PFSK-1 (cell line): ENCODE results near the gene CATSPER1.

Source experiments
- FOXP2 ChIP-seq: optimal IDR thresholded peaks from 2 replicates; pipeline ENCODE3; 2011; ENCODE audit warnings: borderline replicate concordance, control low read depth, inconsistent platforms; ENCODE audit not compliant: insufficient read depth; ENCODE audit errors: extremely low read length, extremely low read depth
- POLR2AphosphoS5 ChIP-seq: IDR thresholded peaks from 2 replicates; pipeline ENCODE4 v1.6.1; 2012; ENCODE audit warnings: low read depth, mild to moderate bottlenecking, control low read depth, low read length, moderate library complexity
- REST ChIP-seq, 2 experiments: IDR thresholded peaks; 2 replicates each; pipeline versions ENCODE4 v1.6.1 to v1.8.0; 2011 to 2012; ENCODE audit warnings: low read depth in 2 of 2, low read length in 2 of 2, control low read depth in 1 of 2, inconsistent platforms in 1 of 2, mild to moderate bottlenecking in 1 of 2, moderate library complexity in 1 of 2; ENCODE audit not compliant: insufficient read depth in 1 of 2
- SIN3A ChIP-seq: IDR thresholded peaks from 2 replicates; pipeline ENCODE4 v1.6.1; 2012; ENCODE audit warnings: mild to moderate bottlenecking, low read length, moderate library complexity, borderline replicate concordance; ENCODE audit not compliant: insufficient read depth
- TAF1 ChIP-seq: IDR thresholded peaks from 2 replicates; pipeline ENCODE4 v1.6.1; 2012; ENCODE audit warnings: low read length, control low read depth, borderline replicate concordance; ENCODE audit not compliant: insufficient read depth

Gene CATSPER1

GRCh38 chr11:65981101-65981740, 45.1 kb downstream of the CATSPER1 start:
- no peak for TF ChIP-seq POLR2AphosphoS5
- TF ChIP-seq FOXP2: no peak
- no peak for TF ChIP-seq REST (IDR thresholded peaks at IDR 0.05; ENCODE audit: insufficient read depth in 1 of 2, low read depth in 2 of 2, low read length in 2 of 2)
- no peak for TF ChIP-seq TAF1
- no peak for TF ChIP-seq SIN3A

- TF ChIP-seq FOXP2 (no peak), POLR2AphosphoS5 (no peak), SIN3A (no peak), REST (IDR thresholded peaks at IDR 0.05; ENCODE audit: insufficient read depth in 1 of 2, low read depth in 2 of 2, low read length in 2 of 2) (no peak), TAF1 (no peak)
Observed at GRCh38 chr11:65979261-65979759, 47.0 kb downstream of the CATSPER1 start.

GRCh38 chr11:65978391-65979238, 47.7 kb downstream of the CATSPER1 start:
- TF ChIP-seq TAF1: no peak
- no peak for TF ChIP-seq FOXP2
- no peak for TF ChIP-seq SIN3A
- no peak for TF ChIP-seq POLR2AphosphoS5
- TF ChIP-seq REST (IDR thresholded peaks at IDR 0.05; ENCODE audit: insufficient read depth in 1 of 2, low read depth in 2 of 2, low read length in 2 of 2): no peak

- no peak for TF ChIP-seq FOXP2
- TF ChIP-seq REST (IDR thresholded peaks at IDR 0.05; ENCODE audit: insufficient read depth in 1 of 2, low read depth in 2 of 2, low read length in 2 of 2): no peak
- TF ChIP-seq TAF1: no peak
- no peak for TF ChIP-seq SIN3A
- no peak for TF ChIP-seq POLR2AphosphoS5
Observed at GRCh38 chr11:65977621-65978390, 48.5 kb downstream of the CATSPER1 start.
